HCT116 (cell line): ENCODE measurements around the gene NAMPT. TPM values are rescaled to one million over a fixed set of nuclear protein-coding genes. Genes with fewer than 3 reads are reported as not detected.

Experiments used
- ATAC-seq: fragments of 200-7000 bp; cut with Tn5 transposase; 2 replicates; pipeline ENCODE4 v1.9.1; 2020; ENCODE audit warnings: mild to moderate bottlenecking, moderate library complexity
- BruUV-seq: library from RNA; stranded (reverse); fragments of 400-500 nt; replicated peaks from 2 replicates; lab custom pipeline; 2021; lab: Mats Ljungman, UMichigan
- CTCF ChIA-PET: fragments of 300-600 bp; sonication (Branson Sonifier 250); formaldehyde crosslinking; loops from one replicate; lab custom pipeline; 2021; ENCODE audit warnings: antibody characterized with exemption; lab: Charles Lee
- POLR2A ChIA-PET: fragments of 300-600, 350-600 bp; sonication (Branson Sonifier 250); formaldehyde crosslinking; loops from one replicate; lab custom pipeline; 2021; ENCODE audit warnings: antibody characterized with exemption; lab: Charles Lee
- RAD21 ChIA-PET, 2 experiments: fragments of 300-600 bp; sonication (Branson Sonifier 250); formaldehyde crosslinking; loops; one replicate each; lab custom pipeline; 2023; ENCODE audit warnings: low total read pairs in 2 of 2; ENCODE audit not compliant: uncharacterized antibody in 2 of 2, unreplicated experiment in 2 of 2, low non-redundant PET in 1 of 2; lab: Charles Lee
- DNase-seq: peaks from one replicate; pipeline ENCODE4 v3.0.0-alpha.2; 2010; ENCODE audit warnings: low read depth, low spot score
- H2AFZ ChIP-seq: fragments of 200-600 bp; shearing (Covaris generic), sonication (generic); 2 replicates; pipeline ENCODE4 v1.6.1; 2017; ENCODE audit warnings: low read depth, mixed run types, mixed read lengths, antibody characterized with exemption, low read length; ENCODE audit not compliant: poor library complexity, severe bottlenecking
- H3K27ac ChIP-seq: 2 replicates; pipeline ENCODE4 v1.5.1; 2012; ENCODE audit warnings: low read depth, low read length
- H3K27me3 ChIP-seq: fragments of 200-600 bp; sonication (generic); 2 replicates; pipeline ENCODE4 v1.6.1; 2016; ENCODE audit warnings: mixed run types, low read length, mixed read lengths; ENCODE audit not compliant: insufficient read depth
- H3K36me3 ChIP-seq, 2 experiments: fragments of 200-500 bp in 1 of 2; fragments of 200-600 bp in 1 of 2; sonication (Bioruptor generic) in 1 of 2; sonication (generic) in 1 of 2; 2 replicates each; pipeline versions ENCODE4 v1.5.1 to v1.6.1; 2014 to 2016; ENCODE audit warnings: low read length in 2 of 2, inconsistent platforms in 1 of 2, mixed read lengths in 1 of 2, mixed run types in 1 of 2; ENCODE audit not compliant: insufficient read depth in 2 of 2, control insufficient read depth in 1 of 2
- H3K4me1 ChIP-seq, 2 experiments: fragments of 200-600 bp in 1 of 2; sonication (generic) in 1 of 2; 2 replicates each; pipeline versions ENCODE4 v1.5.1 to v1.6.1; 2012 to 2017; ENCODE audit warnings: low read length in 2 of 2, inconsistent platforms in 1 of 2, mild to moderate bottlenecking in 1 of 2, mixed read lengths in 1 of 2, mixed run types in 1 of 2, moderate library complexity in 1 of 2; ENCODE audit not compliant: insufficient read depth in 2 of 2, control insufficient read depth in 1 of 2
- H3K4me2 ChIP-seq: fragments of 200-600 bp; sonication (generic); 2 replicates; pipeline ENCODE4 v1.6.1; 2017; ENCODE audit warnings: mixed run types, low read length, mixed read lengths
- H3K4me3 ChIP-seq, 2 experiments: fragments of 200-600 bp in 1 of 2; sonication (generic) in 1 of 2; replicated peaks in 1 of 2; 2 replicates each; pipeline ENCODE4 v1.5.1; 2011 to 2016; ENCODE audit warnings: low read length in 2 of 2, control low read depth in 1 of 2, low read depth in 1 of 2, mild to moderate bottlenecking in 1 of 2, mixed read lengths in 1 of 2, mixed run types in 1 of 2
- H3K79me2 ChIP-seq: fragments of 200-600 bp; sonication (generic); 2 replicates; pipeline ENCODE4 v1.6.1; 2017; ENCODE audit warnings: mild to moderate bottlenecking, mixed run types, low read length, moderate library complexity, mixed read lengths; ENCODE audit not compliant: insufficient read depth
- H3K9ac ChIP-seq: fragments of 200-600 bp; sonication (generic); 2 replicates; pipeline ENCODE4 v1.6.1; 2016; ENCODE audit warnings: low read length, mixed read lengths
- H3K9me2 ChIP-seq: fragments of 200-600 bp; sonication (generic), shearing (Covaris generic); 2 replicates; pipeline ENCODE4 v1.6.1; 2017; ENCODE audit warnings: mixed run types, mild to moderate bottlenecking, moderate library complexity; ENCODE audit not compliant: insufficient read depth
- H3K9me3 ChIP-seq, 2 experiments: fragments of 200-500 bp in 1 of 2; fragments of 200-600 bp in 1 of 2; sonication (Bioruptor generic) in 1 of 2; sonication (generic) in 1 of 2; 2 replicates each; pipeline ENCODE4 v1.6.1; 2014 to 2017; ENCODE audit warnings: low read length in 2 of 2, mixed read lengths in 2 of 2, inconsistent platforms in 1 of 2, low read depth in 1 of 2, mild to moderate bottlenecking in 1 of 2, mixed run types in 1 of 2, moderate library complexity in 1 of 2; ENCODE audit not compliant: control insufficient read depth in 1 of 2, insufficient read depth in 1 of 2
- H4K20me1 ChIP-seq: fragments of 200-600 bp; sonication (generic), shearing (Covaris generic); 2 replicates; pipeline ENCODE4 v1.6.1; 2017; ENCODE audit warnings: mixed run types, mild to moderate bottlenecking, moderate library complexity; ENCODE audit not compliant: insufficient read depth
- CBX3 ChIP-seq: IDR thresholded peaks from 2 replicates; pipeline ENCODE4 v1.6.1; 2012; ENCODE audit warnings: low read depth
- CTCF ChIP-seq, 3 experiments: fragments of 200-600 bp in 1 of 3; sonication (generic) in 1 of 3; IDR thresholded peaks in 2 of 3; conservative IDR thresholded peaks in 1 of 3; 2 replicates each; pipeline ENCODE4 v1.5.1; 2012 to 2017; ENCODE audit warnings: low read depth in 2 of 3, low read length in 2 of 3, antibody characterized with exemption in 1 of 3, borderline replicate concordance in 1 of 3, control low read depth in 1 of 3, mild to moderate bottlenecking in 1 of 3, mixed read lengths in 1 of 3, mixed run types in 1 of 3, moderate library complexity in 1 of 3; ENCODE audit not compliant: insufficient read depth in 1 of 3
- EGR1 ChIP-seq: IDR thresholded peaks from 2 replicates; pipeline ENCODE4 v1.6.1; 2012; ENCODE audit warnings: low read depth
- EZH2 ChIP-seq: fragments of 200-600 bp; sonication (generic); IDR thresholded peaks from 2 replicates; pipeline ENCODE4 v1.6.1; 2017; ENCODE audit warnings: antibody characterized with exemption, mixed run types
- JUND ChIP-seq: IDR thresholded peaks from 2 replicates; pipeline ENCODE4 v1.6.1; 2012
- MAX ChIP-seq: IDR thresholded peaks from 2 replicates; pipeline ENCODE4 v1.6.1; 2012
- POLR2A ChIP-seq: IDR thresholded peaks from 2 replicates; pipeline ENCODE4 v1.7.0; 2011; ENCODE audit warnings: borderline replicate concordance; ENCODE audit not compliant: insufficient read depth, insufficient read length; ENCODE audit errors: extremely low read depth
- POLR2AphosphoS5 ChIP-seq: IDR thresholded peaks from 2 replicates; pipeline ENCODE4 v1.6.1; 2011; ENCODE audit warnings: mild to moderate bottlenecking, low read depth, low read length, moderate library complexity
- RAD21 ChIP-seq: IDR thresholded peaks from 2 replicates; pipeline ENCODE4 v1.6.1; 2012; ENCODE audit warnings: low read depth, mild to moderate bottlenecking
- SIN3A ChIP-seq: IDR thresholded peaks from 2 replicates; pipeline ENCODE4 v1.6.1; 2012; ENCODE audit warnings: low read depth
- SP1 ChIP-seq: IDR thresholded peaks from 2 replicates; pipeline ENCODE4 v1.6.1; 2012; ENCODE audit warnings: low read depth
- TCF7L2 ChIP-seq: IDR thresholded peaks from 2 replicates; pipeline ENCODE4 v1.7.0; 2011; ENCODE audit warnings: borderline replicate concordance, inconsistent platforms; ENCODE audit not compliant: insufficient read depth, insufficient read length; ENCODE audit errors: extremely low read depth
- YY1 ChIP-seq: IDR thresholded peaks from 2 replicates; pipeline ENCODE4 v1.6.1; 2011; ENCODE audit warnings: low read length, low read depth, moderate library complexity, mild to moderate bottlenecking; ENCODE audit not compliant: insufficient replicate concordance; ENCODE audit errors: extremely low read depth
- ZBTB33 ChIP-seq: IDR thresholded peaks from 2 replicates; pipeline ENCODE4 v1.6.1; 2011; ENCODE audit warnings: mild to moderate bottlenecking, low read length, moderate library complexity; ENCODE audit not compliant: insufficient replicate concordance; ENCODE audit errors: extremely low read depth
- intact Hi-C: fragments of 100-400 bp; cut with micrococcal nuclease; formaldehyde crosslinking; loops from 2 replicates; pipeline ENCODE4 v1.10.0; 2022
- total RNA-seq: library from RNA; stranded (reverse); gene quantifications from one replicate; pipeline ENCODE4 v1.2.1, GENCODE V29; 2021; ENCODE audit not compliant: unreplicated experiment

The NAMPT gene
- total RNA-seq, 1 experiment from 2014 or later = 113 TPM

GRCh38 chr7:106220307-106220706, 64.5 kb downstream of the NAMPT start:
- ChIA-PET CTCF (no interaction called here), POLR2A (no interaction called here), RAD21 (no interaction called here)
- no peaks in the 10 kb centered on the region for H3K27me3 ChIP-seq
- BruUV-seq = no TSS peak
- no peaks in the 10 kb centered on the region for H3K79me2 ChIP-seq
- H3K9ac ChIP-seq = no peak overlapping the region
- H4K20me1 ChIP-seq = no peaks in the 10 kb centered on the region
- peaks cover 16 to 24% of the 10 kb centered on the region in 2 experiments for H3K4me1 ChIP-seq
- H3K4me2 ChIP-seq = no peak overlapping the region
- TF ChIP-seq YY1 (no peak), TCF7L2 (no peak), MAX (no peak), JUND (no peak), SIN3A (no peak), EGR1 (no peak), EZH2 (no peak), POLR2AphosphoS5 (no peak), RAD21 (no peak), POLR2A (no peak), SP1 (no peak), ZBTB33 (no peak), CTCF (IDR thresholded peaks at IDR 0.05 in 2 of 3, conservative IDR thresholded peaks at IDR 0.05 in 1 of 3; ENCODE audit: borderline replicate concordance in 1 of 3, insufficient read depth in 1 of 3, low read depth in 2 of 3, low read length in 2 of 3) (no peak), CBX3 (no peak)
- intact Hi-C loops = no loop called here
- no peak overlapping the region for H2AFZ ChIP-seq
- H3K9me3 ChIP-seq = no peaks in the 10 kb centered on the region
- no peaks in the 10 kb centered on the region for H3K9me2 ChIP-seq
- H3K4me3 ChIP-seq = no peak overlapping the region
- DNase-seq (no peak), ATAC-seq (no peak)
- no peak overlapping the region for H3K27ac ChIP-seq
- H3K36me3 ChIP-seq = no peaks in the 10 kb centered on the region
